ENCODE measurements around the gene TPSG1.

Gene TPSG1

DNA sequence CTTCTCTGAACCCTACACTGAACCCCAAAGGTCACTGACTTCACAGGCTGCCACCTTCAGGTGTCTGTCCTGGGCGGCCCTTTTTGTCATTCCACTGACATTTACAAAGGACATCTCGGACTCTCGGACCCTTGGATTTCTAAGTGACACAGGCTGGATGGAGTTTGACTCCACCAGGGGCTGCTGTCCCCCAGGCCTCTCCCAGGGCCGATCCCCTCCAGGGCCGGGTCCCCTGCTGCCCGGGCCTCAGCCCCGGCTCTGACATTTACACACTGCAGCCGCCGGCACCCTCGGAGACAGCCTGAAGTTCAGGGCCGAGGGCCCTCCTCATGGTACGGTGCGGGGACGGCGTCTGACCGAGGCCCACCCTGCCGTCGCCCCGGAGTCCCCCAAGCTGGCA, 48.0 kb downstream of the TPSG1 start:
- DNase-seq (ENCODE audit: low read depth, low spot score): no peak

DNA sequence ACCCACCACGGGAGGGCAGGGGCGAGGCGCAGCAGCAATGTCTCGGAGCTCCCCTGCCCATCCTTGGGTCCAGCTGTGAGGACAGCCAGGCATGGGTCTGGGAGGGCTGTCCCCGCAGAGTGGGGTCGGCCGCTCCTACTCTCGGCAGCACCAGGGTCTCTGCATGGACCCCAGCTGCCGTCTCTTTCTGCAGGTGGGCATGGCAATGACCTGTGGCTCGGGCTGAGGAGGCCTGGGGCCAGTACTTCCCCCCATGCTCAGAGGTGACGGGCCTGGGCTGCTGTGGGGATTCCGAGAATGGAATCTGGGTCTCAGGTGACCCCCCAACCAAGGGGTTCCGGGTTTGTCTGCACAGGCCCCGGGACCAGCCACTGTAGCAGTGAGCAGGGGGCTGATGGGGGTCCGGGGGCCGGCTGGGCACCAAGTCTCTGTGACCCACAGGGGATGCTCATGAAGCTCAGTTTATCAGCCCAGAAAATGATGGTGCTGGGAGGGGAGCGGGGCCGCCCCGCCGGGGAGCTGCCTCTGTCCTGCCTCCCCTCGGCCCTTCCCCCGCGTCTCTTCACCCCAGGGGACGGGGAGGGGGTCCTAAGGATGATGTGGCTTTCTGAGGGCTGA, 48.7 kb downstream of the TPSG1 start:
- DNase-seq (ENCODE audit: low read depth, low spot score): no peak

DNA sequence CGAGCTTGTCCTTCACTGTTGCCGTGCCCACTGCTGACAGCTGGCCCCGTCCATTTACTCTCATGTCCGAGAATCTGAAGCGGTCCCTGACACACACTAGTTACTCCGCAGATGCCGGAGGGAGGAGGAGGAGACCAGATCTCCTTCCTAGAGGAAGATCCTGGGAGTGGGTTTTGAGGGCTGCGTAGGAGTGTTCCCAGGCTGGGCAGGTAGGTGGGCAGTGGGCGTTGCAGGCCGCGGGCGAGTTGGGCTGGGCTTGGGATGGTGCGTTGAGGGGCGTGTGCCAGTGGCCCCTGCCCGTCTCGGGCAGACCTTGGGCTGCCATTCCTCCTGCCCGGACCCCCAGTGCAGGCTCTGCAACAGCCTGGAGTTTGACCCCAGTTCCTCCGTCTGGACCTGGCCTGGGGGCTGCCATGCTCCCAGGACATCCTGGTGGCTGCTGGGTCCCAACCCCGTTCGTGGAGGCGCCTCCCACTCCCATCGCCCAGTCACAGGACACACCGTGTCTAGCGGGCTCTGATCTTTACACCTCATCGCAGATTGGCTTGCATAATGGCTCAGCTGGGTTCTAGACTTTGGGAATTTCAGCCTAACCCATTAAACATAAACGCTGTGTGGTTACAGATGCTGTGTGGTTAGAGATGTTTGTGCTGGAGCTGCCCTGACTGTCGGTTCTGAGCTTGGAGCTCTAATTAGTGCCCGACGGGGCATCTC, 49.3 kb downstream of the TPSG1 start:
- no peak for DNase-seq (ENCODE audit: low read depth, low spot score)

DNA sequence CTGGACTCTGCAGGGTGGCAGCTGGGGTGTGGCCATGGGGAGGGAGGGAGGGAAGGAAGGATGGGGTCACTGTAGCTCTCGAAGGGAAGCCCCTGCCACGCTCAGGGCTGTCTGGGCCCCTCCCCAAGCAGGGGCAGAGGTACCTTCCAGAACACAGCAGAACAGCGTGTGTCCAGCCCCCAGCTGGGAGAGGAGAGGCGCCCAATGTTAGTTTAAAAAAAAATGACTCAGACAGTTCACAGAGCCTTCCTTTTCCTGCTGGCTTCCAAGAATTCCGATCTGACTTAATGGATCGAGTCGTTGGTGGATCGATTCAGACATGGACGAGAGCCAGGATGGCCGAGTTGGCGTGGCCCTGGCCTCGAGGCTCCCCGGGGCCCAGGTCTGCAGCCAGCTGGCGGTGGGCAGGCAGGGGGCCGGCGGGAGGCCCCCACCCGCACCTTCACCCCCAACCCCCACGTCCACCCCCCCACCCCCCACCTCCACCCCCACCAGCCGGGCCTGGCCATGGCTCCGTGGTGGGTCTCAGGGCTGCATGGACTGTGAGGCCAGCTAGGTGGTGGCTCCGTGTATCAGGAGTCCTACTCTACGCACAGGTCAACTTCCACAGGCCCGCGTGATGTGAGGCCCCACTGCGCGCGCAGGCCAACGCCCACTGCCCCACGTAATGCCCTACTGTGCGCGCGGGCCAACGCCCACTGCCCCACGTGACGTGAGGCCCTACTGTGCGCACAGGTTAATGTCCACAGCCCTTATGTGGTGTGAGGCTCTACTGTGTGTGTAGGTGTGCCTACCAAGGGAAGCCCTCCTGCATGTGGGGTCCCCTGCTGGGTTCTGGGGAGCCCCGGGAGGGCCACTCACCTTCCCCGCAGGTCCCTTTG, 50.4 kb downstream of the TPSG1 start:
- DNase-seq (ENCODE audit: low read depth, low spot score): no peak

DNA sequence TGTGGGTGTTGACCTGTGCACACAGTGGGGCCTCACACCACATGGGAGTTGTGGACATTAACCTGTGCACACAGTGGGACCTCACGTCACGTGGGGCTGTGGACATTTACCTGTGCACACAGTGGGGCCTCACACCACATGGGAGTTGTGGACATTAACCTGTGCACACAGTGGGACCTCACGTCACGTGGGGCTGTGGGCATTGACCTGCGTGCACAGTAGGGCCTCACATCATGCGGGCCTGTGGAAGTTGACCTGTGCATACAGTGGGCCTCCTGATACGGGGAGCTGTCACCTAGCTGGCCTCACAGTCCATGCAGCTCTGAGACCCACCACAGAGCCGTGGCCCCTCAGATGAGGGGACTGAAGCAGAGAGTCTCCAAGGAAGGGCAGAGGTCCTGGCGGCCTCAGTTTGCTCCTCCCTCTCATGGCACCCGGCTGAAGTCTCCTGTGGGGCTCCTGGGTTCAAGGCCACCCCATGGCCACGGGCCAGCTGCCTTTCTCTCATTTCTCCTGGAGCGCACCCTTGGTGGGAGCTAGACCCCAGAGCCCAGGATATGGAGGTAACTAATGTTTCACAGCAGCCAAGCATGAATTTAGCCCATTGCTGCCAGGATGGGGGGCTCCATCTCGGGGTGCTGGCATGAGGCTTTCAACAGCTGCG, 51.1 kb downstream of the TPSG1 start:
- no peak for DNase-seq (ENCODE audit: low read depth, low spot score)

DNA sequence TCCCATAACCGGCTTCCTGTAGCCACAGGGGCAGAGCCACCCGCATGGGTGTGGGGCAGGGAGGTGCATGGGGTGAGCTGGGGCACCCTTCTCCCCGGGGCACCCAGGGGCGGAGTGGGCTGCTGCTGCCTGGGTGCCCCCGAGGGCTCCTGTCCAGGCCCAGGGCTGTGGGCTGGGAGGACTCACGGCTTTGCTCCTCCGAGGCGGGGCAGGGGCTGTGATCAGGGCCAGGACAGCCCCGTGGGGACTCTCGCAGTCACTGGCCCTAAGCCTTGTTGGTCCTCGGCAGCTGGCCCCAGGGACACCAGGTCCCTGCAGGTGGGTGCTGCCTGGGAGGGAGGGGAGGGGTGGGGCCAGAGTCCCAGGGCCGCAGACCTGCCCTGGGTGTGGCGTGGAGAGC, 52.4 kb downstream of the TPSG1 start:
- no peak for DNase-seq (ENCODE audit: low read depth, low spot score)

DNA sequence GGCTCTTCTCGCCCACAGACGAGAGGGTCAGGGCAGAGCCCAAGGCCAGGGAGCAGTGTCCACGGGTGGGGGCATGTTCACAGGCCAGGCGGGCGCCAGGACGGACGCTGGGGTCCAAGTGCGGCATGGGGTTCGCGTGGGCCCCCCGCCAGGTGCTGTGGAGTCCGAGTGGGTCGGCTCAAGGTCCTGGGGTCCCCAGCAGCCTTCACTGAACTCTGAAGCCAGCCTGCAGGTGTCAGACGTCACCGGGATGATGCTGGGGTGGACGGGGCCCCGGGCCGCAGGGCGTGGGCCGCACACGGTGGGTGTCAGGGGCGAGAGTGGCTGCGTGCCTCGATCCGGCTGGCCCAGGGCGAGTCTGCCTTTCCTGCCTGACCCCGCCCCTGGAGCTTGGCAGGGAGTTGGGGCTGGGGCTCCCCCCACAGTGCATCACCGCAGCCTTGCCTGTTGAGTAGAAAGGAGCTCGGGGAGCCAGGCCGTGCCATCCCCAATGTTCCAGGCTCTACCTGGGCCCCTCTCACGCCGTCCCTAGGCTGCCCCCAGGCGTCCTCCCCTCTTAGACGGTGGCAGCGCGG, 53.1 kb downstream of the TPSG1 start:
- DNase-seq (ENCODE audit: low read depth, low spot score): no peak
